Inferior parietal cortex (tissue), 1 donor: Measurements from ENCODE around the gene TPRG1.

Source experiments
- DNase-seq: peaks from one replicate; pipeline ENCODE4 v3.0.0-alpha.2; 2016; ENCODE audit errors: extremely low spot score

Gene TPRG1

GRCh38 chr3:189277711-189278110 is 105.9 kb downstream of the TPRG1 start:
- no peak for DNase-seq

DNA sequence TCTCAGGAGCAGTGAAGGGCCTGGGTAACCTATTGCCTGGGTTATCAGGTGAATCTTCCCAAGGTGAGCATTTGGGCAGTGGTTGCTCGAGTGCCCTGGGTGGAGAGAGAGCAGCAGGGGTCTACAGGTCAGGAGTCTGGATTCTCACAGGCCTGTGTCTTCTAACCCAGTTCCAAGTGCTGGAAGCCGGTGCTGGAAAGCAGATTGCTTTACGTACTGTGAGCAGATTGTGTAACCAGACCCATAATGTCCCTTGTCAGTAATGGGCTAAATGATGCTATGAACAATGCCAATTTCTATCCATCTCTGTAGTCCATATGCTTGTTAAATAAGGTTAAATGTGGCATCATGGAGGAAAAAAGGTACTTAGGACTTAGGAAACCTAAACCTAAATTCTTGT is 106.5 kb downstream of the TPRG1 start:
- DNase-seq = no peak

DNA sequence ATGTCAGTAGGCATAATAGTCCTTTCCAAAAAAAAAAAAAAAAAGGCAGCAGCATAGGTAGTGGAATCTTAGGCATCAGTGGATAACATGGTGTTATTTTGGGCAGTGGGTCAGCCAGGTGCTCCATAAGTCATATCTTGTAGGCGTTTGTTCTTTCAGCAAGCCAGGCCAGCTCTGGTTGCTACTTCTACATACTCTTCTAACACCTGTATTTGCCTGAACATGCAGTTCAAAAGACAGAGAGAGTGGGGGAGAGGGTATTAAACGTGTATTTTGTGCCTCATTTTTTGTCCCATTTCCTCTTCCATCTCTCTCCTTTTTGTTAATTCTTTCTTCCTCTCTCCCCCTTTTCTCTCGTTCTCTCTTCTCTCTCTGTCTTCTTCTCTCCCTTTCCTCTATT is 110.4 kb downstream of the TPRG1 start:
- no peak for DNase-seq

DNA sequence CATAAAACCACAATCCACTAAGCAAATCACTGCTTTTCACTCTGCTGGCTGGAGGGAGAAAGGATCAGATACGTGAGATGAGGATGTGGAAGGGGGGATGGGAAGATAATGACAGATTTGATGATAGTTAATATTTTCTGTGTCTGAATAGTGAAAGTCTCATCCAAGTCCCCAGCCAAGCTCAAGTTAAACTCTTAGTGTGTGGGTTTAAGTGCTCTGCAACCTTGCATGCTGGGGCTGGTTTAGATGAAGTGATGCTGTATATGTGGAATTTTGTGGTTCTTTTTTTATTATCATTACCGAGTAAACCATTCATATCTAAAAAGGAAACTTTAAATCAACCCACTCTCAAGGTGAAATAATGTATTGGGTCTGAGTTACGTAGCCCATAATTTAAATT is 111.0 kb downstream of the TPRG1 start:
- no peak for DNase-seq

GRCh38 chr3:189286188-189286587 is 114.4 kb downstream of the TPRG1 start:
- no peak for DNase-seq

- DNase-seq = no peak
Measured at GRCh38 chr3:189286916-189287315, 115.1 kb downstream of the TPRG1 start.

GRCh38 chr3:189288348-189289235 is 116.8 kb downstream of the TPRG1 start:
- no peak for DNase-seq

DNA sequence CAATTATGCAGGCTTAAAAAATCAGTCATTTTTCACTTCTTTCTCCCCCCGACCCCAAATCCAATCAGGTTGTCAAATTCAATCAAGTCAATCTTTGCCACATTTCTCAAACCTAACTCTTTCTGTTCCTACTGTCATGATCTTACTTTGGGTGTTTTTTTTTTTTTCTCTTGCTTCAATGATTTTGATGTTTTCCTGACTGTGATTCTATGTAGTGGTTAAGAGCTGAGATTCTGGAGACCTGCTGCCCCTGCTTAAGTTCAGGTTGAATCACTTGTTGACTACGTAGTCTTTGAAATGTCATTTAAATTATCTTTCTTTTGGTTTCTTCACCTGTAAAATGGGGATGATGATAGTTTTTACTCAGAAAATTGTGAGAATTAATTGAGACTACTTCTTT is 117.5 kb downstream of the TPRG1 start:
- no peak for DNase-seq

GRCh38 chr3:189292667-189293484 is 121.1 kb downstream of the TPRG1 start:
- DNase-seq = no peak

DNA sequence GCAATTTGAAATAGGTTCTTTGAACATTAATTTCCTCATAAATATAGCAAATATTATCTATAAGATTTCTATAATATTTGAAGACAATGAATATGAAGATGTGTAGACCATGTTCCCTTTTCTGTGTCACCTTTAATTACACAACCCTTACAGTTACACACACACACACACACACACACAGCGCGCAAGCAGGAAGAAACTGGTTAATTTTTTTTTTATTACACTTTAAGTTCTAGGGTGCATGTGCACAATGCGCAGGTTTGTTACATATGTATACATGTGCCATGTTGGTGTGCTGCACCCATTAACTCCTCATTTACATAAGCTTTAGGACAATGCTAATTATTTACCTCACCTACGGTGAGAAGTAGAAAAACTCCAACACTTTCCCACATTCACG is 122.9 kb downstream of the TPRG1 start:
- no peak for DNase-seq

DNA sequence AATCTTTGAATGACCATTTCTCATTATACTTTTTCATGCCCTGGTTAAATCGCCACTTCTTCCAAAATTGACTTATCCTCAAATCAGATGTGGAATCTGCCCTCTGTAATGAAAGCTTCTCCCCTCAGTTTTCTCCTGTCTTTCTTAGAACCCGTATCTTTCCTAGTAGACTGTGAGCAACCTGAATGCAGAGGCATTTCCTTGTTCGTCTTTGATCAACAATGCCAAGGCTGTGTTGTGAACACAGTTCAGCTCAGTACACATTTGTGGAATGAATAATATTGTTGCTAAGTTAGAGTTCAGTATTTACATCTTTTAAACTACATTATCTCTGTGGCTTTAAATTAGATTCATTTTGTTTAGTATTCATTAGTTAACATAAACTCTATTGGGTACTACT is 123.3 kb downstream of the TPRG1 start:
- no peak for DNase-seq

DNA sequence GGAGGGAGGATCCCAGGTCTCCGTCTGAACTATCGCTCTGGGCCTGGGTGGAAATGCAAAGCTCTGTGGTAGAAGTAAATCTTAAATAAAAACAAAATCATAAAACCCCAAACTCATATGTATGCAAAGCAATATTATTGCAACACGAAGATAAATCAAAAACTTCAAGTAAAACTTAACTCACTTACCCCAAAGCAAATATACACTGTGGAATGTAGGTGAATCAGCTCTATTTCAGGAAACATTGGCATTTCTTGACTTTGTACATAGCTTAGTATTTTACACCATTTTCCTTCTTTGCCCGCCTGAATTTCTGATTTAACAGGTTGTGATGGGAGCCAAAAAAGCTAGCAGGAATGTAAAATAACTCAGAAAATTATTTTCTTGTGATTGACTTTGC is 126.2 kb downstream of the TPRG1 start:
- DNase-seq = no peak

GRCh38 chr3:189298469-189299375 is 127.0 kb downstream of the TPRG1 start:
- DNase-seq = no peak

- no peak for DNase-seq
Measured at GRCh38 chr3:189300345-189300744, 128.6 kb downstream of the TPRG1 start.

- DNase-seq = no peak
Measured at GRCh38 chr3:189301479-189301878, 129.7 kb downstream of the TPRG1 start.

GRCh38 chr3:189303584-189303983 is 131.8 kb downstream of the TPRG1 start:
- DNase-seq = no peak

GRCh38 chr3:189304465-189305351 is 132.9 kb downstream of the TPRG1 start:
- no peak for DNase-seq

DNA sequence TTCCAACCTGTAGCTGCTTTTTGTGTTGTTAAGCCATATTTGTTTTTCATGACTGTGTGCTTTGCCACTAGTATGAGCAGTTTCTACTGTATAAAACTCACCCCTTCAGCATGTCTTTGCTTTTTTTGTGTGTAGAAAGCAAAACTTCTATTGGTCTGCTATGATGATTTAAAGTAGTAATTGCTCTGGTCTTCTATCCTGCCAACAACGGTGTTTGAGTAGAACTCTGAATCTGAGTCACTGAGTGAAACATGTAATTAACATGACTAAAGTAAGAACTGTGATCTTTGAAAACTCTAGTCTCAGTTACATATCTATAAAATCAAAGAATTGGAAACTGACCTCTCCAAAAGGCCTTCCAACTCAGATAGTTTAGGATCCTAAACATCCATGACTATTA is 133.6 kb downstream of the TPRG1 start:
- DNase-seq = no peak

DNA sequence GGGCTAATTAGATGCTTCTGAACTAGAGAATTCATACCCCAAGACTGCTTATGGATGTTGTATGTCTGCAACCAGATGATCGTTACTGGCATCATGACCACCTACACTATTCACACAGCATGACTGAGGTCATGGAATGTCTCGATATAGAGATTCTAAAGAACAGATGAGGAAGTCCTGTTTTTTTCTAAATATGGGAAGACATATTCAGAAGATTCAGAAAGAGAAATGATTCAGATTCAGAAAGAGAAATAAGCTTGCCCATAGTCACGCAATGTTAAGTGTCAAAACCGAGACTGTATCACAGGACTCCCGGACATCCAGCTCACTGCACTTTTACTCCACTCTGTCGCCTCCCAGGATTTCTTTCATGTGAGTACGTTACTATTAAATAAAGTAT is 136.2 kb downstream of the TPRG1 start:
- no peak for DNase-seq

DNA sequence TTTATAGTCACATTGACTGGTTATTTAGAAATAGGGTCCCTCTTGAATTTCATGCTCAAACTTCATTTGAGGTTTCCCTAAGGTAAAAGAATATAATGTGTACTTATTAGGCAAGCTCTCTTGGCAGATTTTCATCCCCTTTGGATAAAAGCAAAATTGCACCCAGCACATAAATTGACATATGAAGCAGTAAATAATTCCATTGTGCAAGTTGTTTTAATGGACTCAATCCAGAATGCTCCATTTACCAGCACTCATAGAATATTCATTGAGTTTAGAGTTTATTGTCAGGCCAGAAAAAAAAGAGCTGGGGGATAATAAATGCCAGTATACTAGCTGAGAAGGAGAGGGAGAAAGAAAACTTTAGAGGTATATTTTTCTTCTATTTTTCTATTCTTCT is 136.8 kb downstream of the TPRG1 start:
- no peak for DNase-seq

GRCh38 chr3:189309400-189309975 is 137.7 kb downstream of the TPRG1 start:
- DNase-seq = no peak
